ENCODE measurements around the gene JPT2. TPM values are rescaled to one million over a fixed set of nuclear protein-coding genes. Genes with fewer than 3 reads are reported as not detected.

The JPT2 gene
- total and polyA plus RNA-seq, 2 experiments from 2014 or later, result 9.2 to 52.0 TPM

GRCh38 chr16:1689853-1690252 lies 11.8 kb downstream of the JPT2 start:
- DNase-seq (ENCODE audit: low spot score), result peak; percentile 40
- no peaks in the 10 kb centered on the region for H4K20me1 ChIP-seq (ENCODE audit: insufficient read depth, poor library complexity, severe bottlenecking)
- no peak overlapping the region for H2AFZ ChIP-seq
- no peaks in the 10 kb centered on the region for H3K9me2 ChIP-seq (replicated peaks; ENCODE audit: insufficient read depth)
- H3K27me3 ChIP-seq, result no peaks in the 10 kb centered on the region
- peaks cover 32% of the 10 kb centered on the region for H3K4me1 ChIP-seq (ENCODE audit: insufficient read depth)
- TF ChIP-seq EZH2 (IDR thresholded peaks at IDR 0.05; ENCODE audit: borderline replicate concordance), result no peak
- TF ChIP-seq CTCF (IDR thresholded peaks at IDR 0.05; ENCODE audit: poor library complexity), result no peak
- no peak for TF ChIP-seq EZH2phosphoT487 (IDR thresholded peaks at IDR 0.05; ENCODE audit: low read depth, severe bottlenecking, unreplicated experiment)
- no peak overlapping the region for H3K4me3 ChIP-seq
- WGBS (ENCODE audit: low lambda C conversion rate, missing lambda C conversion rate), result 79% methylated on average over 13 of the region's 13 CpGs
- H3K4me2 ChIP-seq, result peak overlapping the region; percentile 62
- peaks cover 79% of the 10 kb centered on the region for H3K79me2 ChIP-seq
- H3K36me3 ChIP-seq (replicated peaks; ENCODE audit: insufficient read depth, low read depth), result no peaks in the 10 kb centered on the region
- peak overlapping the region; percentile 97 for H3K27ac ChIP-seq
- no peaks in the 10 kb centered on the region for H3K9me3 ChIP-seq (ENCODE audit: low read depth)

GRCh38 chr16:1690810-1691209 lies 12.7 kb downstream of the JPT2 start:
- no peak overlapping the region for H2AFZ ChIP-seq
- no peaks in the 10 kb centered on the region for H3K27me3 ChIP-seq
- H3K79me2 ChIP-seq, result peaks cover 69% of the 10 kb centered on the region
- no peaks in the 10 kb centered on the region for H4K20me1 ChIP-seq (ENCODE audit: insufficient read depth, poor library complexity, severe bottlenecking)
- H3K4me1 ChIP-seq (ENCODE audit: insufficient read depth), result peaks cover 32% of the 10 kb centered on the region
- peak overlapping the region; percentile 97 for H3K27ac ChIP-seq
- no peaks in the 10 kb centered on the region for H3K9me3 ChIP-seq (ENCODE audit: low read depth)
- TF ChIP-seq EZH2phosphoT487 (IDR thresholded peaks at IDR 0.05; ENCODE audit: low read depth, severe bottlenecking, unreplicated experiment), result no peak
- no peak for TF ChIP-seq EZH2 (IDR thresholded peaks at IDR 0.05; ENCODE audit: borderline replicate concordance)
- no peak for TF ChIP-seq CTCF (IDR thresholded peaks at IDR 0.05; ENCODE audit: poor library complexity)
- 100% methylated on average over 1 of the region's 1 CpG for WGBS (ENCODE audit: low lambda C conversion rate, missing lambda C conversion rate)
- no peaks in the 10 kb centered on the region for H3K36me3 ChIP-seq (replicated peaks; ENCODE audit: insufficient read depth, low read depth)
- no peak overlapping the region for H3K4me2 ChIP-seq
- DNase-seq (ENCODE audit: low spot score), result no peak
- no peak overlapping the region for H3K4me3 ChIP-seq
- H3K9me2 ChIP-seq (replicated peaks; ENCODE audit: insufficient read depth), result no peaks in the 10 kb centered on the region

GRCh38 chr16:1691276-1691675 lies 13.2 kb downstream of the JPT2 start:
- H3K9me3 ChIP-seq (ENCODE audit: low read depth), result no peaks in the 10 kb centered on the region
- no peaks in the 10 kb centered on the region for H3K9me2 ChIP-seq (replicated peaks; ENCODE audit: insufficient read depth)
- H3K36me3 ChIP-seq (replicated peaks; ENCODE audit: insufficient read depth, low read depth), result no peaks in the 10 kb centered on the region
- peaks cover 32% of the 10 kb centered on the region for H3K4me1 ChIP-seq (ENCODE audit: insufficient read depth)
- peak; percentile 22 for TF ChIP-seq CTCF (IDR thresholded peaks at IDR 0.05; ENCODE audit: poor library complexity)
- no peak for TF ChIP-seq EZH2 (IDR thresholded peaks at IDR 0.05; ENCODE audit: borderline replicate concordance)
- no peak for TF ChIP-seq EZH2phosphoT487 (IDR thresholded peaks at IDR 0.05; ENCODE audit: low read depth, severe bottlenecking, unreplicated experiment)
- H3K4me3 ChIP-seq, result no peak overlapping the region
- peak overlapping the region; percentile 28 for H3K27ac ChIP-seq
- no peak overlapping the region for H3K4me2 ChIP-seq
- DNase-seq (ENCODE audit: low spot score), result no peak
- peaks cover 65% of the 10 kb centered on the region for H3K79me2 ChIP-seq
- no peaks in the 10 kb centered on the region for H3K27me3 ChIP-seq
- H2AFZ ChIP-seq, result no peak overlapping the region
- H4K20me1 ChIP-seq (ENCODE audit: insufficient read depth, poor library complexity, severe bottlenecking), result no peaks in the 10 kb centered on the region

GRCh38 chr16:1691956-1692355 lies 13.9 kb downstream of the JPT2 start:
- Histone ChIP-seq H3K4me2 (no peak overlapping the region), H3K27me3 (no peaks in the 10 kb centered on the region), H2AFZ (no peak overlapping the region), H3K36me3 (replicated peaks; ENCODE audit: insufficient read depth, low read depth) (no peaks in the 10 kb centered on the region), H3K9me2 (replicated peaks; ENCODE audit: insufficient read depth) (no peaks in the 10 kb centered on the region), H3K79me2 (peaks cover 59% of the 10 kb centered on the region), H3K4me3 (no peak overlapping the region), H3K27ac (no peak overlapping the region), H3K4me1 (ENCODE audit: insufficient read depth) (peaks cover 32% of the 10 kb centered on the region), H3K9me3 (ENCODE audit: low read depth) (no peaks in the 10 kb centered on the region), H4K20me1 (ENCODE audit: insufficient read depth, poor library complexity, severe bottlenecking) (no peaks in the 10 kb centered on the region)
- no peak for DNase-seq (ENCODE audit: low spot score)
- TF ChIP-seq EZH2 (IDR thresholded peaks at IDR 0.05; ENCODE audit: borderline replicate concordance), result no peak
- TF ChIP-seq EZH2phosphoT487 (IDR thresholded peaks at IDR 0.05; ENCODE audit: low read depth, severe bottlenecking, unreplicated experiment), result no peak
- TF ChIP-seq CTCF (IDR thresholded peaks at IDR 0.05; ENCODE audit: poor library complexity), result no peak
- WGBS (ENCODE audit: low lambda C conversion rate, missing lambda C conversion rate), result 97% methylated on average over 21 of the region's 21 CpGs

Data from hepatocyte (in vitro differentiated cells).